Measurements from ENCODE around the gene CYLD.

DNA sequence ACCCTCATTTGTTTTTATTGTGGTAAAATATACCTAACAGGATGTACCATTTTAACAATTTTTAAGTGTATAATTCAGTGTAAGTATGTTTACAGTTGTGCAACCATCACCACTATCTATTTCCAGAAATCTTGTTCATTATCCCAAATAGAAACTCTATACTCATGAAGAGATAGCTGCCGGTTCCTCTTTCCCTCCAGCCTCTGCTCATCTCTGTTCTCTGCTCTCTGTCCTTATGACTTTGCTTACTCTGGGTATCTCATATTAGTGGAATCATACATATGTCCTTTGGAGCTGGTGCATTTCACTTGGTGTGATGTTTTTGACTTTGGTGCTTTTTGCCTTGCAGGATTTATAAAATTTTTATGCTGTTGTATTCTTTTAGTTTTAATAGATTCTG, 19.4 kb downstream of the CYLD start:
- TF ChIP-seq POLR2A (IDR thresholded peaks at IDR 0.05; ENCODE audit: borderline replicate concordance, extremely low read depth, insufficient read depth, insufficient read length) (no peak), TCF7L2 (IDR thresholded peaks at IDR 0.05; ENCODE audit: borderline replicate concordance, extremely low read depth, insufficient read depth, insufficient read length) (no peak), ELF1 (IDR thresholded peaks at IDR 0.05; ENCODE audit: borderline replicate concordance, low read depth) (no peak), POLR2AphosphoS5 (IDR thresholded peaks at IDR 0.05; ENCODE audit: low read depth, low read length) (no peak), SRF (IDR thresholded peaks at IDR 0.05; ENCODE audit: low read depth) (no peak)
- TF ChIP-seq, protein P1, sequence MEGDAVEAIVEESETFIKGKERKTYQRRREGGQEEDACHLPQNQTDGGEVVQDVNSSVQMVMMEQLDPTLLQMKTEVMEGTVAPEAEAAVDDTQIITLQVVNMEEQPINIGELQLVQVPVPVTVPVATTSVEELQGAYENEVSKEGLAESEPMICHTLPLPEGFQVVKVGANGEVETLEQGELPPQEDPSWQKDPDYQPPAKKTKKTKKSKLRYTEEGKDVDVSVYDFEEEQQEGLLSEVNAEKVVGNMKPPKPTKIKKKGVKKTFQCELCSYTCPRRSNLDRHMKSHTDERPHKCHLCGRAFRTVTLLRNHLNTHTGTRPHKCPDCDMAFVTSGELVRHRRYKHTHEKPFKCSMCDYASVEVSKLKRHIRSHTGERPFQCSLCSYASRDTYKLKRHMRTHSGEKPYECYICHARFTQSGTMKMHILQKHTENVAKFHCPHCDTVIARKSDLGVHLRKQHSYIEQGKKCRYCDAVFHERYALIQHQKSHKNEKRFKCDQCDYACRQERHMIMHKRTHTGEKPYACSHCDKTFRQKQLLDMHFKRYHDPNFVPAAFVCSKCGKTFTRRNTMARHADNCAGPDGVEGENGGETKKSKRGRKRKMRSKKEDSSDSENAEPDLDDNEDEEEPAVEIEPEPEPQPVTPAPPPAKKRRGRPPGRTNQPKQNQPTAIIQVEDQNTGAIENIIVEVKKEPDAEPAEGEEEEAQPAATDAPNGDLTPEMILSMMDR (IDR thresholded peaks at IDR 0.05 in 2 of 3, conservative IDR thresholded peaks at IDR 0.05 in 1 of 3; ENCODE audit: borderline replicate concordance in 1 of 3, insufficient read depth in 1 of 3, low read depth in 2 of 3, low read length in 2 of 3): no peak
- TF ChIP-seq, protein P2, sequence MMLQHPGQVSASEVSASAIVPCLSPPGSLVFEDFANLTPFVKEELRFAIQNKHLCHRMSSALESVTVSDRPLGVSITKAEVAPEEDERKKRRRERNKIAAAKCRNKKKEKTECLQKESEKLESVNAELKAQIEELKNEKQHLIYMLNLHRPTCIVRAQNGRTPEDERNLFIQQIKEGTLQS (IDR thresholded peaks at IDR 0.05): no peak
